T-helper 2 cell treated with Interferon-gamma antibody and Interleukin-4, amounts not matched to agents 5 μg/mL and 100 μg/mL, for 36 hours (primary cell): ENCODE data around the gene TANC1.

Experiments used
- DNase-seq: peaks from one replicate; pipeline ENCODE4 v3.0.0; 2021; ENCODE audit warnings: low spot score
- H3K27ac Mint-ChIP-seq: one replicate; pipeline ENCODE4 v1.8.0; 2021; ENCODE audit warnings: mild to moderate bottlenecking, mixed read lengths
- H3K27me3 Mint-ChIP-seq: one replicate; pipeline ENCODE4 v1.8.0; 2021; ENCODE audit warnings: low read depth, mixed read lengths
- H3K36me3 Mint-ChIP-seq: one replicate; pipeline ENCODE4 v1.8.0; 2021; ENCODE audit warnings: low read depth, mixed read lengths
- H3K4me1 Mint-ChIP-seq: one replicate; pipeline ENCODE4 v1.8.0; 2021; ENCODE audit warnings: low read depth, mixed read lengths
- H3K4me3 Mint-ChIP-seq: one replicate; pipeline ENCODE4 v1.8.0; 2022; ENCODE audit warnings: mild to moderate bottlenecking, moderate library complexity, mixed read lengths
- H3K9me3 Mint-ChIP-seq: one replicate; pipeline ENCODE4 v1.8.0; 2021; ENCODE audit warnings: mixed read lengths

The TANC1 gene

DNA sequence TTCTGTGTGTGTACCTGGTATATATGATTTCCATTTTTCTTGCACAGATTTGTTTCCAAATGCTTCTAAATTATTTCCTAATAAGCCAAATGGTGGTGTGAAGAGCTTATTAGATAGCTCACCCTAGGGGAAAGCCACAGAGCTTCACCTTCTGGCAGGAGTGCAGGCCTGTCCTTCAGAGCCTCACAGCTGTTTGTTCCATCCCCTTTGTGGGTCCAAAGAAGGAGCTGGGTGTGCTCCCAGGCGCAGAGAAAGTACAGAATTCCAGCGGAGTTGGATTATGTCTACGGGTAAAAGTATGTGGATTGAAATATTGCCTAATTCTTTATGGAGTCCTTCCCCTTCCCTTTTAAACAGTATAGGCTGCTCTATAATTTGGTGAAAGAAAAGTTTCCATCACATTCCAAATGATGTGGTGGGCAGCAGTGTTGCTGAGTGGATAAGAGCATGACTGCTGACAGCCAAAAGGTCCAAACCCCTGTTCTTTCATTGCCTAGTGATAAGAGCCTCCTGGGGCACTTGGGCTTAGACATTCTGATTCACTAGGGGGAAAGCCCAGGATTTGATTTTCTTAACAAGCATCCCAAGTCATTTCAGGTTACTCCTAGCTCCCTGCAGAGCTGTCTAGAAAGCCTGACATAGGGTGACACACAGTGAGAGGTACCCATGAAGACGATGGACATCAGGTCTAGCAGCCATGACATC is 231.5 kb downstream of the TANC1 start:
- H3K9me3 Mint-ChIP-seq: no peaks in the 10 kb centered on the region
- H3K36me3 Mint-ChIP-seq: no peaks in the 10 kb centered on the region
- no peak overlapping the region for H3K27ac Mint-ChIP-seq
- no peak overlapping the region for H3K4me3 Mint-ChIP-seq
- no peaks in the 10 kb centered on the region for H3K27me3 Mint-ChIP-seq
- DNase-seq: no peak
- peaks cover 2% of the 10 kb centered on the region for H3K4me1 Mint-ChIP-seq

DNA sequence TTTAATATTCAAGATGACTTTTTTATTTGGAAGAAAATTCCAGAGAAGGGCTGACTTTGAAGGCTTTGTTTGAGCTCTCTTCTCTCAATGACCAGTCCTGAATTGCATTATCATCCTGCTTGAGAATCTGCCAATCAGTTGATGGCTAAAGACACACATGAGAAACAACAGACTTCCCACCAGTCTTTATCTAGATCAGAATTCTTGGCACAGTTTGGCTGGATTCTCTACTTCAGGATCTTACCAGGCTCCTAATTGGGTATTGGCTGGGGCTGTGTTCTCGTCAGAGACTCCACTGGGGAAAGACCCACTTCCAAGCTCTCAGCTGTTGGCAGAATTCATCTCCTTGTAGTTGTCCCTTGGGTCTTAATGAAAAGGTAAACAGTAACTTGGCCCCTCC is 232.1 kb downstream of the TANC1 start:
- H3K4me3 Mint-ChIP-seq: no peak overlapping the region
- no peaks in the 10 kb centered on the region for H3K27me3 Mint-ChIP-seq
- H3K36me3 Mint-ChIP-seq: no peaks in the 10 kb centered on the region
- peaks cover 2% of the 10 kb centered on the region for H3K4me1 Mint-ChIP-seq
- H3K9me3 Mint-ChIP-seq: no peaks in the 10 kb centered on the region
- DNase-seq: no peak
- no peak overlapping the region for H3K27ac Mint-ChIP-seq

DNA sequence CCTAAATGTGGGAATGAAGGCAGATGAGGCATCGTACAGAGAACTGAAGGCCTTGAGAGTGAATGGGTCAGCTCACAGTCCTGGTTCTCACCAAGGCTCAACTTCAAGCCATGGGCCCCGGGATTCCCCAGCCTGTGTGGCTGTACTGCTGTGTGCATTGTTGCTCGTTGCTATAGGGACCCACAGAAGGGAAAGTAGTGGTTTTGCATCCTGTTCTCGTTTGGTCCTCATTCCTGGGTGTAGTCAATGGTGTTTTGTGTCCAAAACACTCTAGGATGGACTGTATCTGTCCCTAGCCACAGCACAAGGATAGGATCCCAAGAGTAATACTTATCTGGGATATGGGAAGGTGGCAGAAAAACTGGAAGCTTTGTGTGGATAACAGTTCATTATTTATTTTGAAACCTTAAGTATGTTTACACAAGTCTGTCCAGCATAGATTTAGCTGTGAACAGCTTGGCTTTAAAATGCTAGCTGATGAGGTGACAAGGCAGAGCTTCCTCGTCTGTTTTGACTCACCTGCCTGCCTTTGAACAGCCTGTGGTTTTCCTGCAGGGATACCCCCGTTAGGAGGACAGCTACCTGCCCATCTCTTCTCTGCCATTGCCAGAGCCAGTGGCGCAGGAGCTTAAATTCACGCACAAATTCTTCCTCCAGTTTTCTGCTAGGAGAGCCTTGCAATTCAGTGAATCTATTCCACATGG is 233.1 kb downstream of the TANC1 start:
- DNase-seq: peak; percentile 8
- Mint-ChIP-seq H3K36me3 (no peaks in the 10 kb centered on the region), H3K27me3 (no peaks in the 10 kb centered on the region), H3K4me3 (no peak overlapping the region), H3K4me1 (peaks cover 2% of the 10 kb centered on the region), H3K9me3 (no peaks in the 10 kb centered on the region), H3K27ac (no peak overlapping the region)

DNA sequence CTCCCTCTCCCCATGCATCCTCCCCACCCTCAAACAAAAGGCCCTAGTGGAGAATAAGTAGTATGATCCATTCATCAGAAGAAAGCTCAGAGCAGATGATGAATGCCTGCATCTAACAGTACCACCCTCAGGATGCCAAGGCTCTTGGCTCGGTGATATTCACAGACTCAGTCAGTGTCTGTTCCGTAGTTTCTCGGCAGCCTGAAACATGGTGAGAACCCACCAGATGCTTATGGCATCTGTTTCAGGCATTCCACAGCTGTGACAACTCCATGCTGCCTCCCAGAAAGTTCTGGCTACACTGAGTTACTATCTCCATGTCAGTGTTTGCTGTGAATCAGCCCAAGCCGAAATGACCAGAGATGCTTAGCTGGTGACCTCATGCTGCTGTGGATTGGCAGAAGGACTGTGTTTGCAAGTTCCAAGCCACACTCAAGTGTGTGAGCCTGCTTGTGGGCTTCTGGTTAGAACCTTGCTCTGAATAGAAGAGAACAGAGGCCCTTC is 234.2 kb downstream of the TANC1 start:
- Mint-ChIP-seq H3K27ac (no peak overlapping the region), H3K4me1 (peaks cover 2% of the 10 kb centered on the region)

DNA sequence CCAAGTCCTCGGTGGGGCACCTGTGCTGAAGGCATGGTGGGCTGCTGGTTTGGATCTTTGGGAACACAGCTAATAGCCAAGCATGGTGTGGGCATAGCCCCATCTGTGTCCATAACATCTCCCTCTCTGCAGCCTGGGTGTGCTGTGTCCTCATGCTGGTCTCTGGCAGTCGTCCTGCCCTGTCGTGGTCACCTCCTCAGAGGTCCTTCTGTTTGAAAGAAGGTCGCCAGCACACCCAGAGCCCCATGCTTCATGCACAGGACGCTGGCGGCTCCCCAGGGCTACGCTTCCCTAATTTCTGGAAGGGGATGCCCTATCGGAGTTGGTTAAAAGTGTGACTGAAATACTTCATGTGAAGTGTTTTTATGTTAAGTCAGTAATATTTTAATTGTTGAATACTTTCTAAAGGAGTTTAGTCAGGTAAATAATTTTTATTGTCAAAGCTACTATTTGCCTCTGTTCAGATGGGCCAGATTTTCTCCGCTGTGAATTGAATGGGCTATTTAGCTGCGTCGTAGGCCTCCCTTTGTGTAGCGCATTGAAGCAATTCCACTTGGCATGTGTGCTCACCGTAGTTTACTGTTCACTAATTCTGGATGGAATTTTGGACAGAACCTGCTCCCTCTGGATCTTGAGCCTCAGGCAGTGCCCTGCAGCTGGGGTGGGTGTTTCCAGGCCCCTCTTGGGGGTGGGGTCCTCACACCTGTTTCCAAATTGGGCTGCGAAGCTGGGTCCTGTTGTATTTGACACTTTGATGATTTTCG is 236.1 kb downstream of the TANC1 start:
- no peaks in the 10 kb centered on the region for H3K27me3 Mint-ChIP-seq
- H3K4me3 Mint-ChIP-seq: no peak overlapping the region
- no peak for DNase-seq
- no peak overlapping the region for H3K27ac Mint-ChIP-seq
- H3K9me3 Mint-ChIP-seq: no peaks in the 10 kb centered on the region
- peaks cover 2% of the 10 kb centered on the region for H3K4me1 Mint-ChIP-seq
- no peaks in the 10 kb centered on the region for H3K36me3 Mint-ChIP-seq

More for the DNA sequence above, 234.2 kb downstream of the TANC1 start:
- Mint-ChIP-seq H3K27me3 (no peaks in the 10 kb centered on the region), H3K9me3 (no peaks in the 10 kb centered on the region), H3K36me3 (no peaks in the 10 kb centered on the region), H3K4me3 (no peak overlapping the region)
- DNase-seq: no peak

DNA sequence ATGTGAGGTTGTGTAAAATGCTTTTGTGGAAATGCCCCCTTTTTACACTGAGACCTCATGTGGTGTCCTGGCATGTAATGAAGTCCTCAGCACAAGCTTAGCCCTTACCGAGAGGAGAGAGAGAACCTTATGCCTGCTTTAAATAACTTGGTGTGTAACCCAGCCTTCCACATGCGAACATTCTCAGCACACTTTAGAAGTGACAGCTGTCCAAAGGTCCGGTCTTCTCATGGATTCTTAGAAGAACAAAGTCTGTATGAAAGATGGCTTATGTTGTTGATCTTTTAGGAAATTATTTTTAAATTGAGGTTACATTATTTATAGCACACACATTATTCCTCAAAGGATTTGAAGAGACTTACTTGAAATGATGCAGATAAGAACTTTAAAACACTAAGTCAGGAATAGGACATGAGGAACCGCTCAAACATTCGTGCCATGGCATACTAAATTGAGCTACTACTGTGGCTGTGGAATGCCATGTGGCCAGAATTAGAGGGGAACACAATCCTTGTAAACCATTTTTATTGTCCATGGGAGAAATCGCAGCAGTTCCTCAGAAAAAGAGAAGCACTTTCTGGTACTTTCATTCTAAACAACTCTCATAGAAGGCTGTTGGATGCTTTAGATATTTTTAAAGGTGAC is 238.4 kb downstream of the TANC1 start:
- Mint-ChIP-seq H3K36me3 (no peaks in the 10 kb centered on the region), H3K27me3 (peaks cover 2% of the 10 kb centered on the region), H3K27ac (no peak overlapping the region), H3K9me3 (no peaks in the 10 kb centered on the region), H3K4me1 (peaks cover 8% of the 10 kb centered on the region), H3K4me3 (no peak overlapping the region)
- DNase-seq: no peak

DNA sequence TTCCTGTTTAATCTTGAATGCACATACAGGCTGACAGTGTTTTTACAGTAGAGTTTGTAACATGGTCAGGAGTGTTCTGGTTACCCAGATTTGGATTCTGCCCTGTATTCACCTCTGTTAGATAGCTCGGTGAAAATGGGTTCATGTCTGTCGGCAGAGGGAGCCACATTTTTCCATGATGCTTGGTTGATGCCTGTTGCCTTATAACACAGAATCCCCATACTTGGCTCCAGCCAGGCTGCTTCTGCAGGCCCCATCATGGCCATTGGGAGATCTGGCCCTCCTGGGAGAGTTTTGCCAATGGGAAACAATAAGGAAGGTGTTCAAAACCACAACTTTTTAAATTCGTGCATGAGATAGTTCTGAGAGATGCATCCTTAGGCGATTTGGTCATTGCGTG is 240.0 kb downstream of the TANC1 start:
- Mint-ChIP-seq H3K4me1 (peaks cover 8% of the 10 kb centered on the region), H3K27ac (no peak overlapping the region), H3K9me3 (no peaks in the 10 kb centered on the region), H3K36me3 (no peaks in the 10 kb centered on the region), H3K4me3 (no peak overlapping the region), H3K27me3 (peaks cover 2% of the 10 kb centered on the region)
- no peak for DNase-seq

DNA sequence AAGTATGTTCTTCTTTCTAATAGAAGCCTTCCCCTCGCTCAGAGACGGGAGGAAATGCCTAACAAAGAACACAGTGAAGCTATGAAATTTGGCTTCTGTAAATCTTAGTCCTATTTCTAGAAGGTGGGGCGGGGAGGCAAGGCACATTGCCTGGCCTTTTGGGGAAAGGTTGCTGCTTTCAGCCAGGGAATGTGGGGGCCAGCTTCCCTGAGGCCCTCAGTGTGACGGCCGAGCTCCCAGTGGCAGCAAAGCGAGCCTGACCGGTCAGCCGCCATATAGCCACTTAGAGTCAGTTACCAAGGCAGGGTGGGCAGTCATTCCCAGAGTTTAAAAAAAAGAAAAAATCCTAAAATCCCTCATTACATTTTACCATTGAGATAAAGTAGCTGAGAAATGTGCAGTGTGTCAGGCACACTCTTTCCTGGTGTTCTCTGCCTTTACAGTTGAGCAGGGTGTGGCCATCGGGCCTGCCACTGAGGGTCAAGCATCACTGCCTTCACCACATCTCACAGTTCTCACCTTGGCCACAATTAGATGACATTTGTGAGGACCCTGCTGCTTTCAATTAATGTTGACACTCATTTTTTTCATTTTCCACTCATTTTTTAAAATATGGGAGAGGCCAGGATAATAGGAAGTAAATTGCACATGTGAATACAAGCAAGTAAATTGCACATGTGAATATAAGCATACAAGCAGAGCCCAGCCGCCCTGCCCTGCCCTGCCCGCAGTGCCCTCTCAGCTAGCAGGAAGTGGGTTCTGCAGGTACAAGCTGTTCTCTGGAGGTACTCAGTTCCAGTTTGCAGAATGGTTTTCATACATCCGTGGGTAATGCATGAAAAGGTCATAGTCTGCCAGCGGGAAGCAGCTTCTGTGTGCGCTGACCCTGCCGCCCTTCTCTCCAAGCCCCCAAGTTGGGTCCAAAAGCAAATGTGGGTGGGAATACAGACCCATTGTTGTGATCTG is 241.2 kb downstream of the TANC1 start:
- Mint-ChIP-seq H3K27ac (no peak overlapping the region), H3K4me3 (no peak overlapping the region), H3K4me1 (peaks cover 8% of the 10 kb centered on the region), H3K36me3 (no peaks in the 10 kb centered on the region), H3K27me3 (peaks cover 2% of the 10 kb centered on the region), H3K9me3 (no peaks in the 10 kb centered on the region)
- DNase-seq: no peak

DNA sequence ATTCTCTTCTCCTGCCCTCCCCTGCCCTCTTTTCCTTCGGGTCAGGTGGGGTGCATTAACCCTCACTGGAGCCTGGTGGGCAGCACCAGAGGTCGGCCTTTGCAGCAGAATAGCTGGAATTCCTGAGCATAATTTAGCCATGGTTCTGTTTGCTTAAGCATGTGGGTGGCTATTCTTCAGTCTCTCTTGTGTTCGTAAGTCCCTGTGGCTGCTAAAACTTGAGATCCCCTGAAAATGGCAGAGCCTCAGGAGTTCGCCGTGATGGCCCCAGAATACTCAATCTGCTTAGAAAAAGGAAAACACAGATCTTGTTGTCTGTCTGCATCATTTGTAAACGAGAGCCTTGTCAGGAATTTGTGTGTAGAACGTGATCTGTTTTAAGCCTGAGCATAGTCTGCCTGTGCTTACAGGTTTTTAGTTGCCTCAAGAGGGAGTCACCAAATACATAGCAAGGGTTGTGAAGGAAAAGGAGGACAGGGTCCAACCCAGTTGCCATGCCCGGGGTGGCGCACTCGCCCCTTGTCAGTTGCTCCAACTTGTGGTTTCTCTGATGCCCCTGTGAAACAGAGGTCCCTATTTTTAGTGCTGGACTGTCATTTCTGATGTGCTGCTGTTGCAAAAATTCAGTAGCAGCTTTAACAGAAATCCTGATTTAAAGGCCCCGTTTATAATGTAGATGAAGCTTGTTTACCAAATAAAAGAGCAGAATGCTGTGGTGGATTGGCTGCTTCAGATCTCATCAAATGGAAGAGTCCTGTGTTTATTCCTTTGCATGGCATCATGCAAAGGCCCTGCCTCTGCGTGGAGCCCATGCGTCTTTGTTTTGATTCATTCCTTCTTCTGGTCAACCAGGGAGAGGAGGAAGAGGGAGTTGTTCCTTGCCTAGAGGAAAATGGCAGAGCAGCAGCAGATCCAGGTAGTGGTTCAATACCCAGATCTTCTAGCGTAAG is 243.3 kb downstream of the TANC1 start:
- Mint-ChIP-seq H3K27ac (no peak overlapping the region), H3K4me3 (no peak overlapping the region), H3K9me3 (no peaks in the 10 kb centered on the region), H3K27me3 (peaks cover 2% of the 10 kb centered on the region), H3K4me1 (peaks cover 8% of the 10 kb centered on the region), H3K36me3 (no peaks in the 10 kb centered on the region)
- DNase-seq: no peak

DNA sequence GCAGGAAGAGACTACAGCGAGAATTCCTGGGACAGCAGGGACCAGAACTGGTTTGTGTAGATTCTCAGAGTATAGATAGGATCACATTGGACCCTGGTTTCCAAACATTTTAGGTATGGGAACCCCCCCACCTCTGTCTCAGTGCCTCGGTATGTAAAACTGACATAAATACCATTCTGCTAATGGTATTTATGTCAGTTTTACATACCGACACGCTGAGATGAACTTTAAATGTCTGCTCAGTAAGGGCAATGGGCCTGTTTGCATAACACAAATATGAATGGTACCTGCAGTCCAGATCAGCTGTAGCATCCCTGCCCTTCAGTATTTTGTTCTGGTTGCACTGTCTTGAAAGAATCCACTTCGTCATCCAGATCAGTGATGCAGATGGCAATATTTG is 244.9 kb downstream of the TANC1 start:
- Mint-ChIP-seq H3K9me3 (no peaks in the 10 kb centered on the region), H3K27ac (no peak overlapping the region), H3K36me3 (no peaks in the 10 kb centered on the region), H3K27me3 (peaks cover 2% of the 10 kb centered on the region), H3K4me1 (peaks cover 8% of the 10 kb centered on the region), H3K4me3 (no peak overlapping the region)
- DNase-seq: no peak

DNA sequence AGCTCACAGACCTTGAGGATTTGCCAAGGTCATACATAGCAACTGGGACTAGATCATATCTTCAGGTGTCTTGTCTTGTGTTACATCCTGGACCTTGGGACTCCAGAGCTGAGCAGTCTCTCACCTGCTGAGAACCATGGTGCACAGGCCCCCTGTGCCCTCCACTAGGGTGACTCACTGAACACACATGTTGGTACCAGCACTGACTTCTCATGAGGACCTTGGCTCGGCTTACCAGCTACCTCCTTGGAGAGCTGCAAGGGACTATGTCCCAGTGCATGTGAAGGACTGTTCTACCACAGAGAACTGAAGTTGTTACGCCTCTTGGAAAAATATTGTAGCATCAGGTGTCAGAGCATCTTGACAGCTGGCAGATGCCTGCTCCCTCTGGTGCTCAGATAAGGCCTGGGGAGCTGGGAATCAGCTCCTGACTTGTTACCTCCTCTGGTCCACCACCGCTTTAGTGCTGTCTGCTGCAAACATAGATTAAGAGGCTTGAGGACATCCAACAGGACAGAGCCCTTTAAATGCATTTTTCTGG is 246.0 kb downstream of the TANC1 start:
- no peak overlapping the region for H3K27ac Mint-ChIP-seq
- no peaks in the 10 kb centered on the region for H3K9me3 Mint-ChIP-seq
- H3K36me3 Mint-ChIP-seq: no peaks in the 10 kb centered on the region
- no peak for DNase-seq
- no peak overlapping the region for H3K4me3 Mint-ChIP-seq
- peaks cover 2% of the 10 kb centered on the region for H3K27me3 Mint-ChIP-seq
- peaks cover 8% of the 10 kb centered on the region for H3K4me1 Mint-ChIP-seq

DNA sequence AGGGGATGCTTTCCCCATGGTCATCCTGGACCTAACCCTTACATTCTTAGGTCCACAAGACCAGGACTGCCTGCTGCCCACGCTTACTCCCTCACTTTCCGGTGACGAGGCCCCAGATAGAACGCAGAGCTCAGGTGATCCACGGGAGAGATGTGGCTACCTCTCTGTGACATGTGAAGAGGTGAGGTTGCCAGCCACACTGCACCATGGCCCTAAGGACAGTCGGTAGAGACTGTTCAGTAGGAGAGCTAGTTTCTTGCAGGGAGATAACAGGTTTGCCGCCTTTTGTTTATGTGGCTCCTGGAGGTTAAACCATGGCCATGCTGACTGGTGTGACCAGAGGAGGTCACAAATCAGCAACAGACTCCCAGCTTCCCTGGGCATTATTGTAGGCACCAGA is 246.7 kb downstream of the TANC1 start:
- Mint-ChIP-seq H3K27me3 (peaks cover 1% of the 10 kb centered on the region), H3K9me3 (no peaks in the 10 kb centered on the region), H3K4me1 (peaks cover 3% of the 10 kb centered on the region), H3K27ac (no peak overlapping the region), H3K4me3 (no peak overlapping the region), H3K36me3 (no peaks in the 10 kb centered on the region)
- no peak for DNase-seq
